Suprapubic skin (tissue), 4 donors: ENCODE data around the gene MAP1B. TPM values are rescaled to one million over a fixed set of nuclear protein-coding genes. Genes with fewer than 3 reads are reported as not detected.

Source experiments
- DNase-seq, 2 donors: peaks; one replicate each; pipeline ENCODE4 v3.0.0-alpha.2; 2019; ENCODE audit warnings: low spot score in 2 of 2
- H3K27ac ChIP-seq: fragments of 200-600 bp; sonication (generic); one replicate; pipeline ENCODE4 v1.5.1; 2019
- H3K27me3 ChIP-seq: fragments of 200-600 bp; sonication (generic); one replicate; pipeline ENCODE4 v1.5.1; 2019
- H3K36me3 ChIP-seq: fragments of 200-600 bp; sonication (generic); one replicate; pipeline ENCODE4 v1.5.1; 2019
- H3K4me1 ChIP-seq: fragments of 200-600 bp; sonication (generic); one replicate; pipeline ENCODE4 v1.5.1; 2019
- H3K4me3 ChIP-seq: fragments of 200-600 bp; sonication (generic); one replicate; pipeline ENCODE4 v1.5.1; 2019; ENCODE audit warnings: mild to moderate bottlenecking
- H3K9me3 ChIP-seq: fragments of 200-600 bp; sonication (generic); one replicate; pipeline ENCODE4 v1.5.1; 2019
- CTCF ChIP-seq, 2 donors: fragments of 200-600 bp in 1 of 2; fragments of 450-650 bp in 1 of 2; sonication (generic) in 1 of 2; IDR thresholded peaks; one replicate each; pipeline ENCODE4 v1.5.1; 2016 to 2019; ENCODE audit warnings: antibody characterized with exemption in 2 of 2, mild to moderate bottlenecking in 1 of 2, moderate library complexity in 1 of 2
- EP300 ChIP-seq: sonication (generic); formaldehyde crosslinking; IDR thresholded peaks from one replicate; pipeline ENCODE4 v1.6.1; 2017; ENCODE audit warnings: antibody characterized with exemption
- POLR2A ChIP-seq, 2 donors: fragments of 450-650 bp; IDR thresholded peaks; one replicate each; pipeline ENCODE4 v1.6.1; 2017; ENCODE audit warnings: antibody characterized with exemption in 2 of 2, mild to moderate bottlenecking in 2 of 2, moderate library complexity in 2 of 2
- POLR2AphosphoS5 ChIP-seq, 3 donors: sonication (generic); formaldehyde crosslinking; IDR thresholded peaks; one replicate each; pipeline ENCODE4 v1.6.1; 2017; ENCODE audit warnings: antibody characterized with exemption in 3 of 3
- WGBS: methylation state at CpG from one replicate; pipeline ENCODE4 v1.1.5; 2018; 5-methylcytosine and 5-hydroxymethylcytosine counted together
- total RNA-seq, 4 donors: library from RNA; depleted of rRNA; stranded (reverse); fragments of >200 nt; gene quantifications; one replicate each; pipeline ENCODE4 v1.1.0, GENCODE V29; 2016

MAP1B gene
- total RNA-seq, 4 donors from 2014 or later, result 38.1 to 172 (median 67.5) TPM

GRCh38 chr5:72123764-72124376 is 16.6 kb downstream of the MAP1B start:
- TF ChIP-seq EP300 (no peak), POLR2AphosphoS5 (IDR thresholded peaks at IDR 0.05) (no peak), POLR2A (IDR thresholded peaks at IDR 0.05) (no peak), CTCF (IDR thresholded peaks at IDR 0.05) (no peak)
- no peak for DNase-seq
- no peak overlapping the region for H3K27ac ChIP-seq
- H3K4me3 ChIP-seq, result no peak overlapping the region
- no peaks in the 10 kb centered on the region for H3K9me3 ChIP-seq
- H3K27me3 ChIP-seq, result no peaks in the 10 kb centered on the region
- peaks cover 5% of the 10 kb centered on the region for H3K4me1 ChIP-seq
- 93% methylated on average over 9 of the region's 9 CpGs for WGBS
- peaks cover 4% of the 10 kb centered on the region for H3K36me3 ChIP-seq

GRCh38 chr5:72125271-72125940 is 18.1 kb downstream of the MAP1B start:
- Histone ChIP-seq H3K27me3 (no peaks in the 10 kb centered on the region), H3K4me1 (peaks cover 5% of the 10 kb centered on the region), H3K4me3 (no peak overlapping the region), H3K36me3 (peaks cover 4% of the 10 kb centered on the region), H3K27ac (no peak overlapping the region), H3K9me3 (no peaks in the 10 kb centered on the region)
- DNase-seq, result no peak
- TF ChIP-seq POLR2AphosphoS5 (IDR thresholded peaks at IDR 0.05) (no peak), POLR2A (IDR thresholded peaks at IDR 0.05) (no peak), EP300 (no peak), CTCF (IDR thresholded peaks at IDR 0.05) (no peak)
- WGBS, result 84% methylated on average over 1 of the region's 1 CpG

GRCh38 chr5:72125941-72126620 is 18.8 kb downstream of the MAP1B start:
- Histone ChIP-seq H3K36me3 (peaks cover 4% of the 10 kb centered on the region), H3K4me1 (peaks cover 5% of the 10 kb centered on the region), H3K9me3 (no peaks in the 10 kb centered on the region), H3K27me3 (no peaks in the 10 kb centered on the region), H3K4me3 (no peak overlapping the region), H3K27ac (no peak overlapping the region)
- 0% methylated on average over 1 of the region's 1 CpG for WGBS
- TF ChIP-seq CTCF (IDR thresholded peaks at IDR 0.05), result no peak
- TF ChIP-seq EP300, result no peak
- no peak for TF ChIP-seq POLR2AphosphoS5 (IDR thresholded peaks at IDR 0.05)
- no peak for TF ChIP-seq POLR2A (IDR thresholded peaks at IDR 0.05)
- DNase-seq, result no peak

- Histone ChIP-seq H3K27ac (no peak overlapping the region), H3K36me3 (peaks cover 3% of the 10 kb centered on the region), H3K4me1 (peaks cover 5% of the 10 kb centered on the region), H3K4me3 (no peak overlapping the region), H3K27me3 (no peaks in the 10 kb centered on the region), H3K9me3 (no peaks in the 10 kb centered on the region)
- 98% methylated on average over 2 of the region's 2 CpGs for WGBS
- TF ChIP-seq POLR2A (IDR thresholded peaks at IDR 0.05) (no peak), POLR2AphosphoS5 (IDR thresholded peaks at IDR 0.05) (no peak), EP300 (no peak), CTCF (IDR thresholded peaks at IDR 0.05) (no peak)
- no peak for DNase-seq
Observed at GRCh38 chr5:72126796-72127195, 19.5 kb downstream of the MAP1B start.

- Histone ChIP-seq H3K36me3 (no peaks in the 10 kb centered on the region), H3K4me1 (peaks cover 10% of the 10 kb centered on the region), H3K27me3 (no peaks in the 10 kb centered on the region), H3K4me3 (no peak overlapping the region), H3K9me3 (no peaks in the 10 kb centered on the region), H3K27ac (no peak overlapping the region)
- WGBS, result 64% methylated on average over 1 of the region's 1 CpG
- TF ChIP-seq POLR2AphosphoS5 (IDR thresholded peaks at IDR 0.05) (no peak), EP300 (no peak), POLR2A (IDR thresholded peaks at IDR 0.05) (no peak), CTCF (IDR thresholded peaks at IDR 0.05) (no peak)
- no peak for DNase-seq
Observed at GRCh38 chr5:72129725-72130124, 22.4 kb downstream of the MAP1B start.
